ENCODE results near the gene ZDHHC11B. TPM values are rescaled to one million over a fixed set of nuclear protein-coding genes. Genes with fewer than 3 reads are reported as not detected.
A peak's percentile ranks its signal among the peaks of the same experiment; 100 is the strongest.
"Not testable (repeated sequence)": the region's sequence is repeated elsewhere in the genome, so short reads cannot be mapped to it uniquely, and the experiment has no call there.

Gene ZDHHC11B, protein sequence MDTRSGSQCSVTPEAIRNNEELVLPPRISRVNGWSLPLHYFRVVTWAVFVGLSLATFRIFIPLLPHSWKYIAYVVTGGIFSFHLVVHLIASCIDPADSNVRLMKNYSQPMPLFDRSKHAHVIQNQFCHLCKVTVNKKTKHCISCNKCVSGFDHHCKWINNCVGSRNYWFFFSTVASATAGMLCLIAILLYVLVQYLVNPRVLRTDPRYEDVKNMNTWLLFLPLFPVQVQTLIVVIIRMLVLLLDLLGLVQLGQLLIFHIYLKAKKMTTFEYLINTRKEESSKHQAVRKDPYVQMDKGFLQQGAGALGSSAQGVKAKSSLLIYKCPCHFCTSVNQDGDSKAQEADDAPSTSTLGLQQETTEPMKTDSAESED
- total RNA-seq = 1 to 10 TPM in 2 of 3 donors, under 1 TPM in 1; 0.85 to 7.3 (median 2.2) TPM
- 0.59 TPM for total RNA-seq (2013)

- Histone ChIP-seq H3K4me1 (ENCODE audit: control insufficient read depth, insufficient read depth, low read length) (peaks cover 18% of the 10 kb centered on the region), H3K4me3 (ENCODE audit: low read length) (peak within 1 kb of the TSS; percentile 27)
- DNase-seq = peak; percentile 79 to 91
- H3K27ac ChIP-seq (ENCODE audit: low read length); H3K36me3 ChIP-seq (ENCODE audit: control insufficient read depth, insufficient read depth, low read length); intact Hi-C loops (cut with micrococcal nuclease); H3K9me3 ChIP-seq (ENCODE audit: control insufficient read depth, insufficient read depth, low read length); H3K27me3 ChIP-seq (ENCODE audit: control insufficient read depth, insufficient read depth, low read length); H3K9me3 Mint-ChIP-seq; H3K36me3 Mint-ChIP-seq; H3K27ac Mint-ChIP-seq: not testable (repeated sequence)
- Mint-ChIP-seq H3K27me3 (ENCODE audit: low read depth in 2 of 2) (peaks cover 17 to 18% of the 10 kb centered on the region in 2 donors), H3K4me1 (peaks cover 0 to 15% of the 10 kb centered on the region in 2 donors), H3K4me3 (peak within 1 kb of the TSS; percentile 77)
- ATAC-seq = peak; percentile 66 to 86 (median 85)
- under 1% methylated on average over 101 of the region's 101 CpGs for WGBS (ENCODE audit: insufficient coverage)
These were observed at the start of gene ZDHHC11B for GRCh38 chr5:784428-785177. ZDHHC11B (minus strand) TSS chr5:784729; CDS start chr5:766919, 17,810 bp downstream.

GRCh38 chr5:834013-834412 is 49.5 kb upstream of the ZDHHC11B start:
- not testable (repeated sequence) for H3K4me3 Mint-ChIP-seq; H3K4me3 ChIP-seq (ENCODE audit: low read length); H3K9me3 Mint-ChIP-seq; DNase-seq; H3K4me1 ChIP-seq (ENCODE audit: control insufficient read depth, insufficient read depth, low read length); H3K36me3 Mint-ChIP-seq; H3K36me3 ChIP-seq (ENCODE audit: control insufficient read depth, insufficient read depth, low read length); H3K27ac ChIP-seq (ENCODE audit: low read length); H3K4me1 Mint-ChIP-seq; H3K27me3 Mint-ChIP-seq (ENCODE audit: low read depth in 2 of 2); H3K27me3 ChIP-seq (ENCODE audit: control insufficient read depth, insufficient read depth, low read length); H3K9me3 ChIP-seq (ENCODE audit: control insufficient read depth, insufficient read depth, low read length); ATAC-seq; H3K27ac Mint-ChIP-seq
- intact Hi-C loops (cut with micrococcal nuclease) = loop anchor here (5.0 kb wide), 1 partner anchor 97 kb away; no protein-coding TSS in a partner anchor
- WGBS (ENCODE audit: insufficient coverage) = no CpG with 5 or more reads among the region's 2 CpGs

GRCh38 chr5:828194-828593 is 43.7 kb upstream of the ZDHHC11B start:
- H3K4me3 ChIP-seq (ENCODE audit: low read length); H3K27me3 ChIP-seq (ENCODE audit: control insufficient read depth, insufficient read depth, low read length); ATAC-seq; H3K36me3 Mint-ChIP-seq; H3K4me1 ChIP-seq (ENCODE audit: control insufficient read depth, insufficient read depth, low read length); H3K9me3 Mint-ChIP-seq; H3K4me3 Mint-ChIP-seq; H3K4me1 Mint-ChIP-seq; H3K27ac ChIP-seq (ENCODE audit: low read length); H3K9me3 ChIP-seq (ENCODE audit: control insufficient read depth, insufficient read depth, low read length); intact Hi-C loops (cut with micrococcal nuclease); H3K27me3 Mint-ChIP-seq (ENCODE audit: low read depth in 2 of 2); DNase-seq; H3K27ac Mint-ChIP-seq; H3K36me3 ChIP-seq (ENCODE audit: control insufficient read depth, insufficient read depth, low read length): not testable (repeated sequence)
- 95% methylated on average over 13 of the region's 19 CpGs for WGBS (ENCODE audit: insufficient coverage)

DNA sequence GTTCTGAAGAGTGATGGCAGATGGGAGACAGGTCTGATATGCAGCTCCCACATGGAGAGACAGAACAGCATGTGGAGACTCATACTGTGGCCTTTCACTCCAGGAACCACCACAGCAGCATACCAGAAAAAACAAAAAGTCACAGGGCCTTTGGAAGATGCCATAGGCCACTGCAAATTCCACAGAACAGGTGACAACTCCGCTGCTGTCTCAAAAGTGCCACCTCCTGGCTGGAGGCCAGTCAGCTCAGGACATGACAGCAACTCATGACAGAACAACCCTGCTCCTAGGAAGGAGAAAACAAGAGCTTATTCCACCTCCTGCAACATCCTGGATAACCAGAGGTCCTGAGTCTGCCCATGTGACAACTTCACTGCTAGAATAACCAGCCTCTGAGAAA is 41.0 kb upstream of the ZDHHC11B start:
- no CpG with 5 or more reads among the region's 1 CpG for WGBS (ENCODE audit: insufficient coverage)
- H3K36me3 Mint-ChIP-seq; H3K9me3 ChIP-seq (ENCODE audit: control insufficient read depth, insufficient read depth, low read length); H3K36me3 ChIP-seq (ENCODE audit: control insufficient read depth, insufficient read depth, low read length); H3K9me3 Mint-ChIP-seq; DNase-seq; intact Hi-C loops (cut with micrococcal nuclease); H3K27me3 ChIP-seq (ENCODE audit: control insufficient read depth, insufficient read depth, low read length); H3K4me1 Mint-ChIP-seq; H3K4me3 Mint-ChIP-seq; H3K4me3 ChIP-seq (ENCODE audit: low read length); H3K27ac Mint-ChIP-seq; H3K4me1 ChIP-seq (ENCODE audit: control insufficient read depth, insufficient read depth, low read length); H3K27me3 Mint-ChIP-seq (ENCODE audit: low read depth in 2 of 2); H3K27ac ChIP-seq (ENCODE audit: low read length): not testable (repeated sequence)
- ATAC-seq = peak in 1 of 3 donors; percentile 6

DNA sequence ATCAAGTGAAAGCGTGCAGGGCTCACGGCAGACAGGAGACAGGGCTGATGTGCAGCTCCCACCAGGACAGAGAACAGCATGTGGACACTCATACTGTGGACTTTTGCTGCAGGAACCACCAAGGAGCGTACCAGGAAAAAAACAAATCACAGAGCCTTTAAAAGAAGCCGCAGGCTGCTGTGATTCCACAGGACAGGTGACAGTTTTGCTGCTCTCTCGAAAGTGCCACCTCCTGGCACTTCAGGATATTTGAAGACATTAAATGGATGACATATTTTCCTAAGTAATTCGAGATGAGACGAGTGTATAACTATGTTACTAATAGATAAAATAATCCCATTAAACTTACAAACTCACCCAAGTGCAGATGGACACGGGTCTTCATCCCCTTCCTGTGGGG is 37.0 kb upstream of the ZDHHC11B start:
- Mint-ChIP-seq H3K4me1 (no peaks in the 10 kb centered on the region), H3K36me3 (no peaks in the 10 kb centered on the region), H3K9me3 (no peaks in the 10 kb centered on the region), H3K27me3 (ENCODE audit: low read depth in 2 of 2) (peaks cover 0 to 3% of the 10 kb centered on the region in 2 donors), H3K4me3 (no peak overlapping the region), H3K27ac (no peak overlapping the region)
- 93% methylated on average over 5 of the region's 8 CpGs for WGBS (ENCODE audit: insufficient coverage)
- Histone ChIP-seq H3K27me3 (ENCODE audit: control insufficient read depth, insufficient read depth, low read length) (no peaks in the 10 kb centered on the region), H3K27ac (ENCODE audit: low read length) (no peak overlapping the region), H3K4me1 (ENCODE audit: control insufficient read depth, insufficient read depth, low read length) (no peaks in the 10 kb centered on the region), H3K4me3 (ENCODE audit: low read length) (no peak overlapping the region), H3K36me3 (ENCODE audit: control insufficient read depth, insufficient read depth, low read length) (no peaks in the 10 kb centered on the region), H3K9me3 (ENCODE audit: control insufficient read depth, insufficient read depth, low read length) (no peaks in the 10 kb centered on the region)
- intact Hi-C loops (cut with micrococcal nuclease) = no loop called here
- DNase-seq (no peak), ATAC-seq (no peak)
- TF ChIP-seq, protein P1, sequence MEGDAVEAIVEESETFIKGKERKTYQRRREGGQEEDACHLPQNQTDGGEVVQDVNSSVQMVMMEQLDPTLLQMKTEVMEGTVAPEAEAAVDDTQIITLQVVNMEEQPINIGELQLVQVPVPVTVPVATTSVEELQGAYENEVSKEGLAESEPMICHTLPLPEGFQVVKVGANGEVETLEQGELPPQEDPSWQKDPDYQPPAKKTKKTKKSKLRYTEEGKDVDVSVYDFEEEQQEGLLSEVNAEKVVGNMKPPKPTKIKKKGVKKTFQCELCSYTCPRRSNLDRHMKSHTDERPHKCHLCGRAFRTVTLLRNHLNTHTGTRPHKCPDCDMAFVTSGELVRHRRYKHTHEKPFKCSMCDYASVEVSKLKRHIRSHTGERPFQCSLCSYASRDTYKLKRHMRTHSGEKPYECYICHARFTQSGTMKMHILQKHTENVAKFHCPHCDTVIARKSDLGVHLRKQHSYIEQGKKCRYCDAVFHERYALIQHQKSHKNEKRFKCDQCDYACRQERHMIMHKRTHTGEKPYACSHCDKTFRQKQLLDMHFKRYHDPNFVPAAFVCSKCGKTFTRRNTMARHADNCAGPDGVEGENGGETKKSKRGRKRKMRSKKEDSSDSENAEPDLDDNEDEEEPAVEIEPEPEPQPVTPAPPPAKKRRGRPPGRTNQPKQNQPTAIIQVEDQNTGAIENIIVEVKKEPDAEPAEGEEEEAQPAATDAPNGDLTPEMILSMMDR (IDR thresholded peaks at IDR 0.05) = no peak

Data from natural killer cell (primary cell).